Astrocyte (in vitro differentiated cells and primary cell): Measurements from ENCODE around the gene SYT2. TPM values are rescaled to one million over a fixed set of nuclear protein-coding genes. Genes with fewer than 3 reads are reported as not detected.

Experiments used
- DNase-seq: peaks from one replicate; pipeline ENCODE4 v3.0.0-alpha.2; 2010; ENCODE audit warnings: low read depth
- FAIRE-seq: peaks from 2 replicates; lab custom pipeline; 2011; peaks lifted over from hg19 to GRCh38; lab: Jason Lieb, UNC
- H2AFZ ChIP-seq: 2 replicates; pipeline ENCODE4 v1.6.0; 2012; ENCODE audit warnings: low read depth, low read length, inconsistent platforms
- H3K27ac ChIP-seq: 2 replicates; pipeline ENCODE4 v1.5.1; 2011; ENCODE audit warnings: low read depth, low read length, inconsistent platforms
- H3K27me3 ChIP-seq: 2 replicates; pipeline ENCODE4 v1.6.0; 2011; ENCODE audit warnings: low read length, inconsistent platforms; ENCODE audit not compliant: insufficient read depth
- H3K36me3 ChIP-seq: 2 replicates; pipeline ENCODE4 v1.5.1; 2011; ENCODE audit warnings: low read length, inconsistent platforms; ENCODE audit not compliant: insufficient read depth
- H3K4me1 ChIP-seq: 2 replicates; pipeline ENCODE4 v1.5.1; 2011; ENCODE audit warnings: low read length, inconsistent platforms; ENCODE audit not compliant: insufficient read depth
- H3K4me2 ChIP-seq: 2 replicates; pipeline ENCODE4 v1.6.0; 2012; ENCODE audit warnings: low read length, inconsistent platforms
- H3K4me3 ChIP-seq: 2 replicates; pipeline ENCODE4 v1.5.1; 2011; ENCODE audit warnings: low read depth, mild to moderate bottlenecking, low read length, inconsistent platforms; ENCODE audit not compliant: insufficient read depth
- H3K79me2 ChIP-seq: 2 replicates; pipeline ENCODE4 v1.6.0; 2012; ENCODE audit warnings: mild to moderate bottlenecking, low read length, inconsistent platforms; ENCODE audit not compliant: insufficient read depth
- H3K9ac ChIP-seq: 2 replicates; pipeline ENCODE4 v1.6.0; 2012; ENCODE audit warnings: mild to moderate bottlenecking, low read length, inconsistent platforms
- H3K9me3 ChIP-seq: 2 replicates; pipeline ENCODE4 v1.5.1; 2012; ENCODE audit warnings: low read depth, mild to moderate bottlenecking, low read length, inconsistent platforms; ENCODE audit not compliant: insufficient read depth
- H4K20me1 ChIP-seq: 2 replicates; pipeline ENCODE4 v1.6.0; 2012; ENCODE audit warnings: low read length, inconsistent platforms; ENCODE audit not compliant: insufficient read depth
- H3K27ac Mint-ChIP-seq: one replicate; pipeline ENCODE4 v1.8.0; 2021; ENCODE audit warnings: mild to moderate bottlenecking, mixed read lengths; ENCODE audit not compliant: unreplicated experiment
- H3K27me3 Mint-ChIP-seq: one replicate; pipeline ENCODE4 v1.8.0; 2021; ENCODE audit warnings: low read depth, mixed read lengths; ENCODE audit not compliant: unreplicated experiment
- H3K36me3 Mint-ChIP-seq: one replicate; pipeline ENCODE4 v1.8.0; 2021; ENCODE audit warnings: low read depth, mixed read lengths; ENCODE audit not compliant: unreplicated experiment
- H3K4me1 Mint-ChIP-seq: one replicate; pipeline ENCODE4 v1.8.0; 2021; ENCODE audit warnings: low read depth, mixed read lengths; ENCODE audit not compliant: unreplicated experiment
- H3K4me3 Mint-ChIP-seq: one replicate; pipeline ENCODE4 v1.8.0; 2021; ENCODE audit warnings: mild to moderate bottlenecking, moderate library complexity, mixed read lengths; ENCODE audit not compliant: unreplicated experiment
- H3K9me3 Mint-ChIP-seq: one replicate; pipeline ENCODE4 v1.8.0; 2021; ENCODE audit warnings: mild to moderate bottlenecking, mixed read lengths; ENCODE audit not compliant: unreplicated experiment
- EZH2 ChIP-seq: IDR thresholded peaks from 2 replicates; pipeline ENCODE4 v1.6.1; 2012; ENCODE audit warnings: mild to moderate bottlenecking, low read length, inconsistent platforms; ENCODE audit not compliant: insufficient read depth
- total RNA-seq: library from RNA; stranded (reverse); gene quantifications from 2 replicates; pipeline ENCODE4 v1.2.1, GENCODE V29; 2021
- TF ChIP-seq, protein P1 (sequence below): IDR thresholded peaks from 2 replicates; pipeline ENCODE4 v1.5.1; 2011; ENCODE audit warnings: low read depth, mild to moderate bottlenecking, inconsistent platforms, low read length, moderate library complexity; ENCODE audit not compliant: insufficient read depth

Gene SYT2
- total RNA-seq, 1 donor from 2014 or later = 0.27 TPM

DNA sequence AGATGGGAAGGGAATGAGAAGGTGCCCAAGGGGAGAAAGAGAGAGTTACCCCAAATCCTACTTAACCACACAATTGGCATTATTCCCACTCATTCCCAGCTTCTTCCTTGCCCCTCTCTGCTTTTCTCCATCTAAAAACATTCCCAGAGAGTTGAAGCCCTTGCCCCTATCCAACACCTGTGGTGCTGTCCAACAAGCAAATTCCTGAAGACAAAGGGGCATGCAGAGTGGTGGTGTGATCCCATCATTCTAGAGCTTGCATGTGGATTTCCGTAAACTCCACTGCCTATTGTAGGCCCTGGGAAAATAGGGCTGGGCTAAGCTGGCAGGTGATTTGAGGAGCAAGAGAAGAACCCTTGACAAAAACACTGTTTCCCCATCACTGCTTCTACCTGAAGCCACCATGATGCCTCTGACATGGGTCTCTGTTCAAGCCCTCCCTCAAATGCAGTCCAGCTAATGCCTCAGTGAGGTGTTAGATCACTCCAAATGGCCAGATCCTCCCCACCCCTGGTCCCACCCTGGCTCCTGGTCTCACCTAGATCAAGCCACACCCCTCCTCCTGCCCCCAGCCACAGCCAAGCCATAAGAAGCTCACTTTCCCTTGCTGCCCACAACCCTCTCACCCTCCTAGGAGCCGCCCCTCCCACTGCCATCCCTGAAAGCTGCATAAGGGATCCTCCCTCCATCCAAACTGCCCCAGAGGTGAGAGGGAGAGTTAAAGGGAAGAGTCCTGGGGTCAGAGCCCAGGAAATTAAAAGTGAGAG is 29.5 kb downstream of the SYT2 start:
- no peak overlapping the region for H3K9ac ChIP-seq
- H3K27me3 ChIP-seq = peaks cover 31% of the 10 kb centered on the region
- Mint-ChIP-seq H3K4me1 (peaks cover 12% of the 10 kb centered on the region), H3K4me3 (no peak overlapping the region), H3K9me3 (peaks cover 8% of the 10 kb centered on the region), H3K27ac (no peak overlapping the region), H3K27me3 (peaks cover 51% of the 10 kb centered on the region), H3K36me3 (peaks cover 2% of the 10 kb centered on the region)
- TF ChIP-seq, protein P1, sequence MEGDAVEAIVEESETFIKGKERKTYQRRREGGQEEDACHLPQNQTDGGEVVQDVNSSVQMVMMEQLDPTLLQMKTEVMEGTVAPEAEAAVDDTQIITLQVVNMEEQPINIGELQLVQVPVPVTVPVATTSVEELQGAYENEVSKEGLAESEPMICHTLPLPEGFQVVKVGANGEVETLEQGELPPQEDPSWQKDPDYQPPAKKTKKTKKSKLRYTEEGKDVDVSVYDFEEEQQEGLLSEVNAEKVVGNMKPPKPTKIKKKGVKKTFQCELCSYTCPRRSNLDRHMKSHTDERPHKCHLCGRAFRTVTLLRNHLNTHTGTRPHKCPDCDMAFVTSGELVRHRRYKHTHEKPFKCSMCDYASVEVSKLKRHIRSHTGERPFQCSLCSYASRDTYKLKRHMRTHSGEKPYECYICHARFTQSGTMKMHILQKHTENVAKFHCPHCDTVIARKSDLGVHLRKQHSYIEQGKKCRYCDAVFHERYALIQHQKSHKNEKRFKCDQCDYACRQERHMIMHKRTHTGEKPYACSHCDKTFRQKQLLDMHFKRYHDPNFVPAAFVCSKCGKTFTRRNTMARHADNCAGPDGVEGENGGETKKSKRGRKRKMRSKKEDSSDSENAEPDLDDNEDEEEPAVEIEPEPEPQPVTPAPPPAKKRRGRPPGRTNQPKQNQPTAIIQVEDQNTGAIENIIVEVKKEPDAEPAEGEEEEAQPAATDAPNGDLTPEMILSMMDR = no peak
- TF ChIP-seq EZH2 = no peak
- no peak overlapping the region for H3K4me2 ChIP-seq
- DNase-seq = no peak
- H3K27ac ChIP-seq = no peak overlapping the region
- no peaks in the 10 kb centered on the region for H3K79me2 ChIP-seq
- no peak overlapping the region for H2AFZ ChIP-seq
- FAIRE-seq = no peak
- H3K36me3 ChIP-seq = no peaks in the 10 kb centered on the region
- no peaks in the 10 kb centered on the region for H4K20me1 ChIP-seq
- H3K9me3 ChIP-seq = no peaks in the 10 kb centered on the region
- no peaks in the 10 kb centered on the region for H3K4me1 ChIP-seq
- no peak overlapping the region for H3K4me3 ChIP-seq

DNA sequence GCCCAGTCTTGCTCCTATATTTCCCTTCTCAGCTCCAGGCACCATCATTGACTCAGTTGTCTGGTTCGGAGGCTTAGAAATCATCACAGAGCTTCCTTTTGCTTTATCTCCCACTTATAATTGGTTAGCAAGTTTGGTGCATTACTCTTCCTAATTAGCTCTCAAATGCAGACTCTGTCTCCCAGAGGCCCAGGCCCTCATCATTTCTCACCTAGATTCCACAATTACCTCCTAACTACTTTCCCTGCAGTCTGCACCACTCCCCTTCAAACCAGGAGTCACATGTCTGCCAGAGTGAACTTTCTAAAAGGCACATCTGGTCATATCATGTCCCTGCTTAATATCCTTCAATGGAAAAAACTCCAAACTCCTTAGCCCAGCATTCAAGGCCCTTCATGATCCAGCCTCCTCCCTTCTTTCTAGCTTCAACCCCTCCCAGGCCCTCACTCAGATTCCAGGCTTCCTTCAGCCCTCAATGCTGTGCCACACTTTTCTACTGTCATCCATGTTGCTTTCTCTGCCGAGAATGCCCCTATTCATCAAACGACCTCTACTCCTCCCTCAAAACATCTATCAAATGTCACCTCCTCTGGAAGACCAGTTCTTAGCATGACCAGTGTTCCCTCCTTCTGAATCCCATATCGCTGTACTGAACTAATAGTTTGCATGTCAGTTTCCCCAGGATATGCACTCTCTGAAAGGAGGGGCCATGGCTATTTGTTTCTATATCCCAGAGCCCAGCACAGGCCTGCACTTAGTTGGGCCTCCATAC is 30.7 kb downstream of the SYT2 start:
- Mint-ChIP-seq H3K9me3 (peaks cover 8% of the 10 kb centered on the region), H3K27me3 (peaks cover 59% of the 10 kb centered on the region), H3K27ac (no peak overlapping the region), H3K4me1 (peaks cover 3% of the 10 kb centered on the region), H3K4me3 (no peak overlapping the region), H3K36me3 (peaks cover 2% of the 10 kb centered on the region)
- H3K27me3 ChIP-seq = peaks cover 25% of the 10 kb centered on the region
- H3K4me1 ChIP-seq = no peaks in the 10 kb centered on the region
- no peaks in the 10 kb centered on the region for H3K36me3 ChIP-seq
- no peak overlapping the region for H3K4me2 ChIP-seq
- H4K20me1 ChIP-seq = no peaks in the 10 kb centered on the region
- H3K9ac ChIP-seq = no peak overlapping the region
- H3K9me3 ChIP-seq = no peaks in the 10 kb centered on the region
- H3K79me2 ChIP-seq = no peaks in the 10 kb centered on the region
- TF ChIP-seq EZH2 = no peak
- TF ChIP-seq, protein P1 = no peak
- H2AFZ ChIP-seq = no peak overlapping the region
- H3K27ac ChIP-seq = no peak overlapping the region
- FAIRE-seq = no peak
- no peak overlapping the region for H3K4me3 ChIP-seq
- no peak for DNase-seq
